ENCODE results near the gene ENPP3.

ENPP3 gene

DNA sequence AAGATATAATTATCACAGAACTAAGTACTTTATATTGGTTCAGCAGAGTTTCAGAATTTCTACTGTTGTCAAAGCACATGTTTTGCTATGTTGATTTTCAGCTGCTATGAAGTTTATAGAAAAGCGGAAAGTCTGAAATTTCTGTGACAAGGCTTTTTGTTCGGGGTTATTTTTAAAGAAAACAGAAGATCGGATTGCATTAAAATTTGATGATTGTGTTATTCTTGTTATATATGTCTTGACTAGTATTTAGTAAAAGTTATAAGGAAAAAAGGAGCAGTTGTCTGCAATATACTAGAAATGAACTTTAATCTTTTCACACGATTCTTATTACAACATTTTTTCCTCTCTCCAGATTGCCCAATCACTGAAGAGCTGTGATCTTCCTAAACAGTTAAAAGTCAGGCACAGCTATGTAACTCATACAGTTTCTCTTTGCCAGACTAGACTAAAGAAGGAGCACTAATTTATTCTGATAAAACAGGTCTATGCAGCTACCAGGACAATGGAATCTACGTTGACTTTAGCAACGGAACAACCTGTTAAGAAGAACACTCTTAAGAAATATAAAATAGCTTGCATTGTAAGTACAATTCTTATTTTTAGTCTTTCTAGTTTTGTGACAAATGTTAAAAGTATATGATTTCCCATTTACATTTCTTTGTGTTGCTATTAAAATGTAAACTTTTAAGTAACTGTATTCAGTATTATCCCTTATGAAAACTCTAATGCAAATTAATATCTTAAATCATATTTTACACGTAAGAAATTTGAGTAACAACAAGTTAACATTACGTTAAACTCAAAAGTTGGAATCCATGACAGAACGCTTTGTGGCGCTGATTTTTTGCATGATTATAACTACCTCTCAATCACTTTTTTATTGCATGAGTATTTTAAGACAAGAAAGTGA, at the start of gene ENPP3:
Gene ENPP3 (plus strand): TSS at position 423 of the 913 bp plus-strand sequence. CDS start 83 bp downstream, at position 506.
- Histone ChIP-seq H3K4me3 (no peak within 1 kb of the TSS), H3K27ac (no peak within 1 kb of the TSS)
- TF ChIP-seq, protein P1, sequence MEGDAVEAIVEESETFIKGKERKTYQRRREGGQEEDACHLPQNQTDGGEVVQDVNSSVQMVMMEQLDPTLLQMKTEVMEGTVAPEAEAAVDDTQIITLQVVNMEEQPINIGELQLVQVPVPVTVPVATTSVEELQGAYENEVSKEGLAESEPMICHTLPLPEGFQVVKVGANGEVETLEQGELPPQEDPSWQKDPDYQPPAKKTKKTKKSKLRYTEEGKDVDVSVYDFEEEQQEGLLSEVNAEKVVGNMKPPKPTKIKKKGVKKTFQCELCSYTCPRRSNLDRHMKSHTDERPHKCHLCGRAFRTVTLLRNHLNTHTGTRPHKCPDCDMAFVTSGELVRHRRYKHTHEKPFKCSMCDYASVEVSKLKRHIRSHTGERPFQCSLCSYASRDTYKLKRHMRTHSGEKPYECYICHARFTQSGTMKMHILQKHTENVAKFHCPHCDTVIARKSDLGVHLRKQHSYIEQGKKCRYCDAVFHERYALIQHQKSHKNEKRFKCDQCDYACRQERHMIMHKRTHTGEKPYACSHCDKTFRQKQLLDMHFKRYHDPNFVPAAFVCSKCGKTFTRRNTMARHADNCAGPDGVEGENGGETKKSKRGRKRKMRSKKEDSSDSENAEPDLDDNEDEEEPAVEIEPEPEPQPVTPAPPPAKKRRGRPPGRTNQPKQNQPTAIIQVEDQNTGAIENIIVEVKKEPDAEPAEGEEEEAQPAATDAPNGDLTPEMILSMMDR (IDR thresholded peaks at IDR 0.05), result no peak
- DNase-seq (ENCODE audit: low spot score), result no peak

DNA sequence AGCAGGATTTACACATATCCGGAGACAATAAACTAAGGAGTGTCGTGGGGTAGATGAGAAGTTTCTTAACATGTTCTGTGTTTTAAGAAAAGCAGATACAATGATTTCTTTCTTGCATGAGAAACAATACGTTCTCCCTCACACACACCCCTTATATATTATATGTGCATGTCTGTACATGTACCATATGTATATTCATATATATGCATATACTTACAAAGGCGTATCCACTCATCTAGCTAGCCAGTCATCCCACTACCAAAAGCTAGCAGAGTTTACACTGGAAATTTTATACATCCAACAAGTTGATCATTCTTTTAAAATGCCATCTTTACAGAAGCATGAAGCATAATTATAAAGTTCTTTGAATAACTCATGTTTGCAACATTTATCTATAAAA, 49.2 kb upstream of the ENPP3 start:
- TF ChIP-seq, protein P1 (IDR thresholded peaks at IDR 0.05), result no peak
- Histone ChIP-seq H3K27ac (no peak overlapping the region), H3K4me3 (no peak overlapping the region)
- DNase-seq (ENCODE audit: low spot score), result no peak

DNA sequence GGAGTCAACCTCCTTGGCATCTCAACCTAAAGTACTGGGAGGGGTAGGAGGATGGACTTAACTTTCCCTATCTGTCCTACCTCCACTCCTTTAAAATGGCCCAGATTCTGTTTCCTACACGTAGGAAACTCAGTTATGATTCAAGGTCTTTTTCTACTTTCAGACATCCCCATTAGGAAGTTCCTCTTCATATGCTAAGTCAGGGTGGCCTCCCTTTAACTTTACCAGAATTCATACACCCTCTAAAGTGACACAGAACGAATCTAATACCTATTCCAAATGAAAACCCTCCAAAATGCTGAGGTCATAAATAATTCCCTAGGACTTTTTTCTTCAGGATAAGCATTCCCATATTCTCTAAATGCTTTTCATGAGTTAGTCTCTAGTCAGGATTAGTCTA, 48.5 kb upstream of the ENPP3 start:
- TF ChIP-seq, protein P1 (IDR thresholded peaks at IDR 0.05), result no peak
- H3K27ac ChIP-seq, result no peak overlapping the region
- no peak overlapping the region for H3K4me3 ChIP-seq
- no peak for DNase-seq (ENCODE audit: low spot score)

DNA sequence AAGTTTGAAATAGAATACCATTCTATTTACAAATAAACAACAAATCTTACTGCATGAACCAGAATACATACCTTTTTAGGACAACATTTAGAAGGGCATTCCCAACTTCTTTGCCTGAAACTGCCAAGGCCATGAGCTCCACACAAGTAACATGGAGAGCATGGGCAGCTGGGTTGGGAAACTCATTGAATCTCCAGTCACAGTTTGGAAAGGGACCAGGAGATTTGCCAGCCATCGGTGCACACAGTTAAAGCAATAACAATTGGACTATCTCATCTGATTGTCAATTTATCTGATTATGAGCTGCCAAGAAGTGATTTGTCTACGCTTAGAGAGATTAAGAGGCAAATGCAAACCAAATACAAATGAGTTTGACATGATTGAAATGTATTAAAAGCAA, 44.2 kb upstream of the ENPP3 start:
- DNase-seq (ENCODE audit: low spot score), result no peak
- no peak overlapping the region for H3K4me3 ChIP-seq
- TF ChIP-seq, protein P1 (IDR thresholded peaks at IDR 0.05), result no peak
- H3K27ac ChIP-seq, result no peak overlapping the region

DNA sequence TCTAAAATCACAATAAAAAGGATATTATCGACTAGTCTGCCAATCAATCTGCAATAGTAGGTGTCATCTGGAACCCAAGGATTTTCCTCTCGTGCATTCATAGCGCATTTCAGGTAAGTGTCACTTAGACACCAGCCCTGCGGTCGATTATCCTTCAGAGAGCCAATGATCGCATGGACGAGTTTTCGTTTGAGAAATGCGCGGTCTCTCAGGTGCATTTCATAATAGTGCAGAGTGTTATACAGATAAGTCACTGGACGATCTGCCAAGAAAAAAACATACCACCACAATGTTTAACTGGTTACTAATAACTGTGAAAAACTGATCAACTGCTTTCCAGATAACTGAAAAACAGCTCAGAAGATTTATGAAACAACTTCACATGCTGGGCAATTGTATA, 43.0 kb upstream of the ENPP3 start:
- TF ChIP-seq, protein P1 (IDR thresholded peaks at IDR 0.05), result no peak
- no peak for DNase-seq (ENCODE audit: low spot score)
- H3K27ac ChIP-seq, result no peak overlapping the region
- no peak overlapping the region for H3K4me3 ChIP-seq

DNA sequence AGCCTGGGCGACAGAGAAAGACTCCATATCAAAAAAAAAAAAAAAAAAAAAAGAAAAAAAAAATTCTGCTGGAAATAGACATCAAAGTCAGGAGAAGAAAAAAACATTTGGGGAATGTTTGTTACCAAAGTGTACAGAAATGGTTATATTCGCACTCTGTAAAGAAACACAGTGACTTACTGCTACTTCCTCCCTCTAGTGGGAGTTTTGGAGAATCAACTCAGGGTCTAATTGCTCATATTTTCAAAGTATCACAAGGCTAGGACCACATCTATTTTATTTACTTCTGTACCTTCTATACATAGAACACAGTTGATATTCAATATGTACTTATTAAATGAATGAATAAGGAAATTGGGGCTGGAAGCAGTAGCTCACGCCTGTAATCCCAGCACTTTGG, 39.7 kb upstream of the ENPP3 start:
- H3K27ac ChIP-seq, result no peak overlapping the region
- TF ChIP-seq, protein P1 (IDR thresholded peaks at IDR 0.05), result no peak
- no peak for DNase-seq (ENCODE audit: low spot score)
- no peak overlapping the region for H3K4me3 ChIP-seq

DNA sequence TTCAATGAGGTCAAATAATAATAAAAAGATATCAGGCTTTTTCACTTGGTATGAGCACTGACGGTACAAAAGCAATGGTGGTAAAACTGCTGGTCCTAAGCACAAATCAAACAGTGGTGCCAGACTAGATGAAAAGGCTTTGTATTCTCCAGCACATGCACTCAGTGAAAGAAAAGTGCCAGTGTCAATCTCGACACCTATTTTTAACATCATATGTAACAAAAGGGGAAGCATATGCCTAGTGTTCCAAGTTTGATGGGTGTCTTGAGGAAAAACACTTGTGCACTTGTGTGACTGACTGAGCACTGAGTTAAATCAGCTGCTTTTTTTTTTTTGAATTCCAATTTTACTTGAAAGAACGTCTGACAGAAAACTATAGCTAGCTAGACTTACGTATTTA, 36.4 kb upstream of the ENPP3 start:
- TF ChIP-seq, protein P1 (IDR thresholded peaks at IDR 0.05), result no peak
- no peak overlapping the region for H3K4me3 ChIP-seq
- no peak for DNase-seq (ENCODE audit: low spot score)
- H3K27ac ChIP-seq, result no peak overlapping the region

All from coronary artery (tissue), 2 donors.